DOHH2 (cell line): ENCODE measurements around the gene SUPT3H.

Experiments
- CTCF ChIP-seq: fragments of 200-600 bp; sonication (generic); IDR thresholded peaks from one replicate; pipeline ENCODE4 v1.5.1; 2014; ENCODE audit warnings: antibody characterized with exemption, mild to moderate bottlenecking, low read depth, low read length; ENCODE audit not compliant: poor library complexity, severe bottlenecking
- EZH2phosphoT487 ChIP-seq: fragments of 200-600 bp; sonication (generic); IDR thresholded peaks from 2 replicates; pipeline ENCODE4 v1.6.1; 2017; ENCODE audit warnings: borderline replicate concordance, mild to moderate bottlenecking, antibody characterized with exemption, low read length, moderate library complexity, mixed read lengths

GRCh38 chr6:45376310-45377042, 1.3 kb downstream of the SUPT3H start:
- TF ChIP-seq CTCF (no peak), EZH2phosphoT487 (no peak)
